ENCODE results near the gene PIGX. TPM values are rescaled to one million over a fixed set of nuclear protein-coding genes. Genes with fewer than 3 reads are reported as not detected.
"Not testable (repeated sequence)": the region's sequence is repeated elsewhere in the genome, so short reads cannot be mapped to it uniquely, and the experiment has no call there.

The PIGX gene
- total RNA-seq, 1 donor = 11.3 TPM

DNA sequence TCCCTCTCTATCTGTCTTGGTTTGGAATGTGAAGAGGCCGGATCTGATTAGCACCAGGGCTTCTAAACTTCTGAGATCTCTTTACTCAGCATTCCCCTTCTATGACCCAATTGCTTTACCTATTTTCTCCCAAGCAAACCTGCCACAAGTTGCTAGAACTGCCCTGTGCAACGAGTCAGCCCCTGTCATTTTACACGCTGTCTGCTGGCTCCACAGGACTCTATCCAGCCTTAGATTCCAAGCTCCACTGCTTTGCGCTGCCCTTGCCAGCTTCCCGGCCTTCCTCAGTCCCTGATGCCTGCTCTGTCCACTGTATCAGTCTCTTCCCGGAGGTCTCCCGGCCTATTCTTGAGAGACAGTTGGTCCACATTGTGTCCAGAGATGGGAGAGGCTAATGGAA is 12.4 kb upstream of the PIGX start:
- no peak for DNase-seq (ENCODE audit: low read depth in 2 of 3, low spot score in 2 of 3)

DNA sequence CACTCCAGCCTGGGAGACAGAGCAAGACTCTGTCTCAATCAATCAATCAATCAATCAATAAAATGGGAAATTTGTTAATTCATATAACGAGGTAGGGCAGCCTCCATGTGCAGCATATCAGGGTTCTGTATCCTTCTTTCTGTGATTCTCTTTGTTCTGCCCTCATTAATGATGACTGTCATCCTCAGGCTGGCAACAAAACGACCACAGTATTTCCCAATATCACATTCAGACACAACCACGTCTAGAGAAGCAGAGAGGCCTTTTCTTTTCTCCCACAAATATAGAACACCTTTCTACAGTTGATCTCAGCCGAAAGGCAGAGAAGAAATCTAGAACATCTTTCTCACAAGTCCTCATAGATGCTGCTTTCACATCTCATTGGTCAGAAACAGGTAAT is 11.4 kb upstream of the PIGX start:
- no peak for DNase-seq (ENCODE audit: low read depth in 2 of 3, low spot score in 2 of 3)

DNA sequence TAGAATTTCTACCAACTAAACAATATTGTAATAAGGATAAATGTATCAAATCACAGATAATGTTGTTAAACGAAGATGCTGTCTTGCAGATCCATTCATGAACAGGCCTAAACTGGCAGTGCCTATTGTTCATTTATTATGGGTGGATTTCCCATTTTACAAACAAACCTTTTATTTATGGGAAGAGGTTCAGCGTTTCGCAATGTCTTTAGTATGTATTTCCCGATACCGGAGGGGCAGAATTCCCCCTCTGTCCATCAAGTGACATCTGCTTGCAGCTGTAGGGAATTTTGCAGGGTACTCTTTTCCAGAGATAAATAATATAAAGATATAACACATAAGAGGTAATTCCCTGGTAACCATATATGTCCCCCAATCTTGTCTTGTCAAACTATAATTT is 5.8 kb upstream of the PIGX start:
- DNase-seq (ENCODE audit: low read depth in 2 of 3, low spot score in 2 of 3) = no peak

DNA sequence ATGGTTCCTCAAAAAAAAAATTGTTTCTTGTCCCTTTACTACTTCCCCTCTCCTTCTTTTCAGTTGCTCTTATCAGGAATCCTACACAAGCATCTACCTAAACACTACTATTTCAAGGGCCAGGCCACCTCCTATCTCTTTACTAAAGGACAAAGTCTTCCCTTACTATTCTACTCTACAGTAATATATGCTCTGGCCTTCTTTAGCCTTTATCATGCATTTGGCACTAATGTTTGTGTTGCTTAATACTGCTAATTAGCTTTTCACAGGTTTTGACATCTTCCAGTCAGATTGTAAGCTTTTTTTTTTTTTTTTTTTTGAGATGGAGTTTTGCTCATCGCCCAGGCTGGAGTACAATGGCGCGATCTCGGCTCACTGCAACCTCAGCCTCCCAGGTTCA is 5.4 kb upstream of the PIGX start:
- no peak for DNase-seq (ENCODE audit: low read depth in 2 of 3, low spot score in 2 of 3)

DNA sequence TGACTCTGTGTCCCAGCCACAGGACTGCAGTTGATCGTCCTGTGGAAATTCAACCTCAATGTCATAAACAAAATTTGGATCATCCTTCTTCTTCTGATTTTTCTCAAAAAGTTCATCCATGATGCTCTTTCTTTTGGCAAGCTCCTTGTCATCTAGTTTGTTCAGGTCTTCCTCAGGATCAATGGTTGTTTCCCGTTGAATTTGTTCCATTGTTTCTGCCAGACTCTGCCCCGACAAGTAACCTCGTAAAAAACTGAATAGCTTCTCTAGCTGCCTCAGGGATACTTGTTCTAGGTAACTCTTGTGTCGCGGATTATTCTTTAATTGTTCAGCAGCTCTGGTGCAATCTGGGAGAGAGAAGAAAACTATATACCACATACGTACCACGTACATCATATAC is 4.6 kb upstream of the PIGX start:
- no peak for DNase-seq (ENCODE audit: low read depth in 2 of 3, low spot score in 2 of 3)

DNA sequence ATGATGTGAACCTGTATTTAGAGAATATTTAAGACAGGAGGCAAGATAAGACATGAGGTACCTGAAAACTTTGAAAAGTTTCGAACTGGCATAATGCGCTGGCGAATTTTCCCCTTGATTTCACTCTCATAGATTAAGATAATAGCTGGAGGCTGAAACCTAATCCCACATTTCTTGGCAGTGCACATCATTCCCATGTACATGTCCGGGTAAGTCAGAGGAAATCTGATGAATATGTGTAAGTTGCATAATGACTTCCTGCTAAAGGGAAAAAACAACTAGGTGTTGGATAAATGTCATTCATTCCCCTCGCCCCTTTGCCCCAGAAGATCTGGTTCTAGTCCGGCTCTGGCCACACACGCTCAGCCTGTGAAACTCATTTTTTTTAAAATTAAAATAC is 3.7 kb upstream of the PIGX start:
- DNase-seq (ENCODE audit: low read depth in 2 of 3, low spot score in 2 of 3) = no peak

DNA sequence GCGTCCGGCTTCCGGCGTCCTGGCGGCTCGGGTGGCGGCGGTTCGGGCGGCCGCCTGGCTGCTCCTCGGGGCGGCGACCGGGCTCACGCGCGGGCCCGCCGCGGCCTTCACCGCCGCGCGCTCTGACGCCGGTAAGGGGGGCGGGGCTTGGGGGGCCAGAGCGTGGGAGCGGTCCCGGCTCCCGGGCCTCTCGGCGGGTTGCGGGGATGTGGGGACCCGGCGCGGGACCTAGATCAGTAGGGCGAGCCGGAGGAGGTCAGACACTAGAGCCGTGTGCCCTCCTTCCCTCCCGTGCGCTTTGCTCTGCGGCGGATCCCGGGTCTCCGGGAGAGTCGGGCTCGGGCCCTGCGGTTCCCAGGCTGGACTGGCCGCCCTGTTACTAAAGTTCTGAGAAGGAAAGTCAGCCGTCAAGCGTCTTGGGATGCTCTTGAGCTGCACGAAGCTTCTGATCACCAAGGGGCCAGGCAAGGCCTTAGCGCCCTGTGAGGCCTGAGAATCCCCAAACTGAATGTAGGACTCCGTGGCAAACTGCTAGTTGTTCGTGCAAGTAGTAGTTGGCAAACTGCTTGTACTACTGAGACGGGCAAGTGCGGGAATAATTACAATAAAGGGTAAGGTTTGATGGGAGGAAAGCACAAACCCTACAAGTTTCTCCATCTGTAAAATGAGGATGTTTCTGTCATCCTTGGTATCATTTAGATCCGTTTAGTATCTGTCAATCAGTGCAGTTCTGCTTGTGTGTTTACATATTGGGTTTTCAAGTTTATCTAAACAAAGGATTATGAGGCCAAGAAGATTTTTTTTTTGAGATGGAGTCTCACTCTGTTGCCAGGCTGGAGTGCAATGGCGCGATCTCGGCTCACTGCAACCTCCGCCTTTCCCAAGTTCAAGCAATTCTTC is 587 bp downstream of the PIGX start:
- DNase-seq (ENCODE audit: low read depth in 2 of 3, low spot score in 2 of 3) = peak in 1 of 3 donors; percentile 68

DNA sequence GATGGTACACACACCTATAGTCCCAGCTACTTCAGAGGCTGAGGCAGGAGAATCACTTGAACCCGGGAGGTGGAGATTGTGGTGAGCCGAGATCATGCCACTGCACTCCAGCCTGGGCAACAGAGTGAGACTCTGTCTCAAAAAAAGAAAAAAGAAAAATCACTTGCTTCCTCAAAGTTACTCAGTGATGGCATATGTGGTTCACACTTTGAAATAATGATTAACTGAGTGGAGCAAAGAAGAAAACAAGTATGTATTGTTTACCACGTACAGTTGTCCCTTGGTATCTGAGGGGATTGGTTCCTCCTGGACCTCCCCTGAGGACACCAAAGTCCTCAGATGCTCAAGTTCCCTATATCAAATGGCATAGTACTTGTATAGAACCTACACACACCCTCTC is 5.0 kb downstream of the PIGX start:
- DNase-seq (ENCODE audit: low read depth in 2 of 3, low spot score in 2 of 3) = not testable (repeated sequence)

DNA sequence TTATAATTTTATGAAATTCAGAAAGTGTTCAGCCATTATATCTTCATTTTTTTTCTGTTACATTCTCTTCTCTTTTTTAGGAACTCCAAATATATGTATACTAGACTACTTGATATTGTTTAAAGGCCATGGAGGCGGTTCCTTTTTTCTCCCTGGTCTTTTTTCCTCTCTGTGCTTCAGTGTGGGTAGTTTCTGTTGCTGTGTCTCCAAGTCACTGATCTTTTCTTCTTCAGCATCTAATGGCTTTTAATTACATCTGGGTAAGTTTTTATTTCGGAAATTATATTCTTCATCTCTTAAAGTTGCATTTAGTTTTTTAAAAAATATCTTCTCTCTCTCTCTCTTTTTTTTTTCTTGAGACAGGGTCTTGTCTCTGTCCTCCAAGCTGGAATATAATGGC is 8.9 kb downstream of the PIGX start:
- DNase-seq (ENCODE audit: low read depth in 2 of 3, low spot score in 2 of 3) = no peak

DNA sequence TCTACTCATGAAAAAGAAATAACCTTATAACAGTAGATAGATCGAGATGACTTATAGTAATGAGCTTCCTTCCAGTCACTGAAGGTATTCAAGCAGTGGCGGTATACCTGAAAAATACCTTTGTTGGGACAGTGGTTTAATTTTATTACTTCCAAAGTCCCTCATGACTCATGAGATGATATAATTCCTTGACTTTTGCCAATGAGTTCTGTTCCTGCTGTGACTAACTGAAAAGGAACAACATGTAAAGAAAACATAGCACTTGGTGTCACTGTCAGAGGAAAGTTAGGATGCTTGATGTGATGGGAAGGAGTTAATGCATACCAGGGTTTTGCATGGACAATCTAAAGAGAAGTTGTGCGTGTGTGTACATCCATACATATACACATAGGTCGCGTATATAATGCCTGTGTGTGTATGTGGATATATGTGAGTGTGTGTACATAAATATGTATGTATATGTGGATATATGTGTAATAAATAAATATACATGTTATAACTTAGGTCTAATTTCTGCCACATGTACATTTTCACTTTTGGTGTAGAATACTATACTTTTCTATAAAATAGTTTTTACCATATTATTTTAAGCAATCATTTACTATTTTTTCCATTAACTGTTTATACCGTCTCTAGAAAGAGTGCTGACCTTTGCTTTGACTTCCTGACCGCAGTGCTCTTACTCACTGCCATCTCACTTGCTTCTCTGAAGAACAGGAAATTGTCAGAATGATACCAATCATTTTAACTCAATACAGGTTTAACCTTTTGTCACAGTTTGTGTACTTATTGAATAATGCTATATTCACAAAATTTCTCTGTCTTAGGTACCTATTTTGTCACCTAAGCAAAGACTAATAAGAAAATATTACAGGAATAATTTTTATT is 14.9 kb downstream of the PIGX start:
- no peak for DNase-seq (ENCODE audit: low read depth in 2 of 3, low spot score in 2 of 3)

DNA sequence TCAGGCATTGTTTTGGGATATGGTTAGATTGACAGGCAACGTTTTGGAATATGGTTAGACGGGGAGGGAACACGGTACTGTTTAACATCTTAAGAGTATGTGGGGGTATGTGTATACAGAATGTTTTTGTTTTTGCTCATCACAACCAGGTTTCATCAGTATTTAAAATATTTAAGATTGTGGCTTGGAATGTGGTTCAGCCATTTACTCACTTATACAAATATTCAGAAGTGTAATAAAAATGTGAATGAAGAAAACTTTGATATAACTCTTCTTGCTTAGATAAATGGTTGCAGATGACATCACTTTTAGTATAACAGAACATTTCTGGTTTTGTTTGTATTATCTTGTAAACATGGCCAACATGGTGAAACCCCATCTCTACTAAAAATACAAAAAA is 23.6 kb downstream of the PIGX start:
- no peak for DNase-seq (ENCODE audit: low read depth in 2 of 3, low spot score in 2 of 3)

DNA sequence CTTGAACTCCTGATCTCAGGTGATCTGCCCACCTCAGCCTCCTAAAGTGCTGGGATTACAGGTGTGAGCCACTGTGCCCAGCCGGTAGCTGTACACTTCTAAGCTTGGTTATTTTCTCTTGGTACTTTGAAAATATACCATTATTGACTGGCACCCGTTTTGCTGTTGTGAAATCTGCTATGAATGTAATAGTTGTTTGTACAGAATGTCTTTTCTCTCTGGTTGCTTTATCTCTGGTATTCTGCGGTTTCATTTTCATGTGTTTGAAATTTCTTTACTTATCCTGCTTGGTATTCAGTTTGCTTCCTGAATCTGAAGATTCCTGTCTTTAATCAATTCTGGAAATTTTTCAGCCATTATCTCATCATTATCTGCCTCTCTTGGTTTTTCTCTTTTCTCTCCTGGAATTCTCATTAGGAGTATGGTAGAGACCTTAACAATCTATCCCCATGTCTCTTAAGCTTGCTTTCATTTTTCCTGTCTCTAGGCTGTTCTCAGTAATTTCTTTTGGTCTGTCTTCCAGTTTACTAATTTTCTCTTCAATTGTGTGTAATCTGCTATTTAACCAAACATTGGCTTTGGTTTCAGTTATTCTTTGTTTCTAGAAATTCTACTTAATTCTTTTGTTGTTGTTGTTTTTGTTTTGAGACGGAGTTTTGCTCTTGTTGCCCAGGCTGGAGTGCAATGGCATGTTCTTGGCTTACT is 24.6 kb downstream of the PIGX start:
- no peak for DNase-seq (ENCODE audit: low read depth in 2 of 3, low spot score in 2 of 3)

DNA sequence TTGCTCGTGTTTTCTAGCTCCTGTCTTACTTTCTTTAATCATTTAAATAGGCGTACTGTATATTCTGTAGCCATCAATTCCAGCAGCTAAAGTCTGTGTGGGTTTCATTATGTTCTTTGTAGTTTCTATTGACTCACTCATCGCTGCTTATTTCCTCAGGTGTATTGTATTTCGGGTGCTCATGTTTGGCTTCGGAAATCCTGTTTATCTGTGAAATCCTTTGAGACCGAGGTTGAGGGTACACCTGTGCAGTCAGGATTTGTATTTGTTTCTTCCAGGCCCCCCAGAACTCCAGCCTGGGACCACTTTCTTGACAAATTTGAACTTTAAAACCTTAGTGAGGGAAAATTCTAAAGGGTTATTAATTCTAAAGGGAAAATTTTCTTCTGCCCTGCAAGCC is 25.5 kb downstream of the PIGX start:
- DNase-seq (ENCODE audit: low read depth in 2 of 3, low spot score in 2 of 3) = no peak

DNA sequence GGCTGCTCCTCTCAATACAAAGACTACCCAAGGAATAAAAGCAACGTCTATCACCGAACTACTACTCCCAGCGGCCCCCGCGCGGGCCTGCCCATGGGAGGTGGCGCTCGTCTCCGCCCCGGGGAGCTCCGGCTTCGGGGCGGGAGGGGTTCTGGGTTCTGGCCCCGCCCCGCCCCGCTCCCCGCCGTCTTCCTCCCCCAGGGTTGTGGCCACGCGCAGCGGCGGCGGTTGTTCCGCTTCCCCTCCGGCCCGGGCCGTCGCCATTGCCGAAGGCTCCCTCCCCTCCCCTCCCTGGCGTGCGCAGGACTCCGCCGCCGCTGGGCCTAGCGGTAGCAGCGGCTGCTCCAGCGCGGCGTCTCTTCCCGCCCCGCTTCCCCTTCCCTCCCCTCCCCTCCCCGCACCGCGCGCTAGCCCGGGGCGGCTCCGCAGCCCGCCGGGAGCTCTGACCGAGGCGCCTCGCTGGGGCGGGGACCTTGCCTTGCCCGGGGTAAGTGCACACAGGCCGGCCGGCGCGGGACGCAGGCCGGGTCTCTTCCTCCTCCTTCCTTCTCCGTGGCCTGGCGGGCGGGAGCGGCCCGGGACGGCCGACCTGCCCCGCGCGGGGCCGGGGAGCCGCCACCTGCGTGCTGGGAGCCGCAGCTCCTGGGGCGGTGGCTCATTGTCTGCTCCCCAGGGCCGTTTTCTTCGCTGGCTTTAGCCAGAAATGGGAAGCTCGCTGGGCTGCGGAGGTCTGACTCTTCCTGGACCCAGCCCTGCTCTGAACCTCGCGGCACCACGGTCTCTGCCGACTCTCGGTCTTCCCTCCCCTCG is 27.7 kb downstream of the PIGX start, which contains the start of gene PAK2:
Gene PAK2 (plus strand): TSS at position 187 of the 810 bp plus-strand sequence. CDS start 42,790 bp downstream, outside the sequence.
- peak; percentile 74 to 94 (median 88) for DNase-seq (ENCODE audit: low read depth in 2 of 3, low spot score in 2 of 3)

DNA sequence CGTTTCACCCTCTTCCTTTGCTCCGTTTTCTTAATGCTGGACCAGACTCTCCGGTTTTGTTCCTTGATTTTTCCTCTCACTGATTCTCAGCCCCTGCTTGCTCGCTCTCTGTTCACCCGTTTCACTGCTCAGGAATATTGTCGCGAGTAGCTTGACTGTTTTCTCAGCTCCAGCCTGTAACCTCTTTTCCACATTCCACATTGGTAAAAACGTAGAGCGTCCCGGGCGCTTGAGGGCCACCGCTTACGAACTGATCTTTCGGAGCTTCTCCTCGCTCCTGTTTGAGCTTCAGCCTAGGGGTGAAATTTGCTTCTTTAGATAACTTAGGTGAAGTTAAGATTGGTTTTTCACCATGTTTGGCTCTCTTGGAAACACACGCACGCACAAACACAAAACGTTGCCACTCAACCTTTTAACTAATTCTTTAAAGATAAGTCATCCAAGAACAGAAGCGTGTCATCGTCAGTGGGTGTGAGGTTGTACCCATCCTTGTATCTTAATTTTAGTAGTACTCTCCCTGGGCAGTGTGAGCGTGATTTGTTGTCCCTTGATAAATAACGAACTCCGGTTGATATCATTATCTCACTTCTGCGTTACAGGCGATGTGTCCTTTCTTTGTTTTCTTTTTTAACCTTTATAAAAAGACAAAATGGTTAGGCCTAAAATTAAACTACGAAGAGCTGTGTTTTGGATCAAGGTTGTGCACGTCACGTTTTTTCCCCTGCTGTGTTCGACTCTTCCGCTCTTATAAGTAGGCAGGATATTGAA is 28.5 kb downstream of the PIGX start:
- peak in 2 of 3 donors; percentile 31 to 32 for DNase-seq (ENCODE audit: low read depth in 2 of 3, low spot score in 2 of 3)

DNA sequence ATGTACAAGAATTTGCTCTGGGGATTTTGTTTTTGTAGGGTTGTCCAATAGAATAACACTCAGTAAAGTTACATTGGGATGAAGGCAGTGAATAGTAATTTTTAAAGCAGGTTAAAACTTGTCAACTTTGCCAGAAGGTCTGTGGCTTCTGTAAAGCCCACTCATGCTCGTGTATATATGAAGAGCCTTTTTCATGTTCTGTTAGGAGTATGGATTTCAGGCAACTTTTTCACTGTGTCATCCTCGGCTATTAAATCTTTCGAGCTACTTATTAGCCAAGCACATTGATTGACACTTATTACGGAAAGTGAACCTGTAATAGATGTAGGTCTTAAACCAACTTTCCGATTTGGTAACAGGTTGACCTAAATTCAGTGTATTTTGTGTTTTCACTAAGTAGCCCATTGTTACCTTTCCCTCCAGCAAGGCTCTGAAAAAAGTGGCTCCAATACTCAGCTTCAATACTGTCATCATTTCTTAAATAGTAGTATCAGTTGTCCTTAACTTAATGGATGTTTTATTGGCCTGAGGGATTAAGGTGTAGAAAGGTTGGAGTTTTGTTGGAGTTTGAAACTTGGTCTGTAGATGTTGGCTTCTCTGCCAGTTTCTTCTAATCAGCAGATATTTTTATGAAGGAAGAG is 29.2 kb downstream of the PIGX start:
- DNase-seq (ENCODE audit: low read depth in 2 of 3, low spot score in 2 of 3) = no peak

DNA sequence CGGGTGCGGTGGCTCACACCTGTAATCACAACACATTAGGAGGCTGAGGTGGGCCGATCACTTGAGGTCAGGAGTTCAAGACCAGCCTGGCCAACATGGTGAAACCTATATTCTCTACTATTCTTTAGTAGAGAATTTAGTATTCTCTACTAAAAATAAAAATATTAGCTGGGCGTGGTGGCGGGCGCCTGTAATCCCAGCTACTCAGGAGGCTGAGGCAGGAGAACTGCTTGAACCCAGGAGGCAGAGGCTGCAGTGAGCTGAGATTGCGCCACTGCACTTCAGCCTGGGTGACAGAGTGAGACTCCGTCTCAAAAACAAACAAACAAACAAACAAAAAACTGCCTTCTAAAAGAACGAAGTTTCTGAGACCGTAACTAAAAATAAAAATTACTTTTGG is 31.4 kb downstream of the PIGX start:
- not testable (repeated sequence) for DNase-seq (ENCODE audit: low read depth in 2 of 3, low spot score in 2 of 3)

DNA sequence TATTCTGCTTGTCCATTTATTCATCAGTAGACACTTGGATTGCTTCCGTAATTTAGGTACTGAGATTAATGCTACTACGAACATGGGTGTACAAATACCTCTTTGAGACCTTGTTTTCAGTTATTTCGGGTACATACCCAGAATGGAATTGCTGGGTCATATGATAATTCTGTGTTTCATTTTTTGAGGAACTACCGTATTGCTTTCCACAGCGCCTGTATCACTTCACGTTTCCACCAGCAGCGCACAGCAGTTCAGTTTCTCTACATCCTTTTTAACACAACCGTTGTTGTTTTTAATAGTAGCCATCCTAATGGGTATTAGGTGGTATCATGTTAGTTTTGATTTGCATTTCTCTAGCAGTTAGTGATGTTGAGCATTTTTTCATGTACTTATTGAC is 36.9 kb downstream of the PIGX start:
- no peak for DNase-seq (ENCODE audit: low read depth in 2 of 3, low spot score in 2 of 3)

DNA sequence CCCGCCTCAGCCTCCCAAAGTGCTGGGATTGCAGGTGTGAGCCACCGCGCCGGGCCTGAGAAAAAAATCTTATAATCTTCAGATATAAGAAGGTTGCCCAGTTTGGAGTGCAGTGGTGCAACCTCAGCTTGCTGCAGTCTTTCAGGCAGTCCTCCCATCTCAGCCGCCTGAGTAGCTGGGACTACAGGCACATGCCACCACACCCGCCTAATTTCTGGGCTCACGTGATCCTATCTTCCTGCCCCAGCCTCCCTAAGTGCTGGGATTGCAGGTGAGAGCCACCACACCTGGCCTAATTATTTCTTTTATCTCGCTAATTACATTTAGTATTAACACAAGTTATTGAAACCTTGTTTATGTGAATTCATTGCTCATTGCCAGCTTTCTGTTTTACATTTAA is 41.0 kb downstream of the PIGX start:
- no peak for DNase-seq (ENCODE audit: low read depth in 2 of 3, low spot score in 2 of 3)
